NCI-H1694 treated with DMSO at 0.1 percent for 48 hours (cell line): ENCODE data around the gene ABCD1.
"Not testable (repeated sequence)": the region's sequence is repeated elsewhere in the genome, so short reads cannot be mapped to it uniquely, and the experiment has no call there.

Source experiments
- DNase-seq: peaks from one replicate; lab custom pipeline; 2025; lab: John Stamatoyannopoulos, UW

ABCD1 gene

GRCh38 chrX:153724252-153725038 lies at the start of gene ABCD1, which contains the start of gene BCAP31:
ABCD1 (plus strand) TSS chrX:153724856; CDS start chrX:153725267, 411 bp downstream.
BCAP31 (minus strand) TSS chrX:153724387; CDS start chrX:153723244, 1,143 bp downstream.
- DNase-seq, result peak; percentile 76

GRCh38 chrX:153681175-153681574 lies 43.5 kb upstream of the ABCD1 start:
- no peak for DNase-seq

GRCh38 chrX:153683486-153683885 lies 41.2 kb upstream of the ABCD1 start:
- not testable (repeated sequence) for DNase-seq

GRCh38 chrX:153684467-153685155 lies 40.0 kb upstream of the ABCD1 start:
- no peak for DNase-seq

GRCh38 chrX:153685156-153685536 lies 39.5 kb upstream of the ABCD1 start:
- no peak for DNase-seq

- DNase-seq, result no peak
Observed at GRCh38 chrX:153685751-153686696, 38.6 kb upstream of the ABCD1 start.

GRCh38 chrX:153686711-153687110 lies 37.9 kb upstream of the ABCD1 start:
- no peak for DNase-seq

GRCh38 chrX:153687121-153688039 lies 37.3 kb upstream of the ABCD1 start, which contains the start of gene SLC6A8:
SLC6A8 (plus strand) TSS chrX:153687926; CDS start chrX:153688575, 649 bp downstream.
- peak; percentile 14 for DNase-seq

- DNase-seq, result no peak
Observed at GRCh38 chrX:153688071-153688470, 36.6 kb upstream of the ABCD1 start.

- DNase-seq, result no peak
Observed at GRCh38 chrX:153688506-153688905, 36.1 kb upstream of the ABCD1 start.

GRCh38 chrX:153688911-153689590 lies 35.6 kb upstream of the ABCD1 start:
- no peak for DNase-seq

GRCh38 chrX:153689654-153690465 lies 34.8 kb upstream of the ABCD1 start:
- DNase-seq, result no peak

GRCh38 chrX:153690466-153690865 lies 34.2 kb upstream of the ABCD1 start:
- no peak for DNase-seq

GRCh38 chrX:153691032-153691827 lies 33.4 kb upstream of the ABCD1 start:
- not testable (repeated sequence) for DNase-seq

GRCh38 chrX:153692003-153692402 lies 32.7 kb upstream of the ABCD1 start:
- DNase-seq, result no peak

GRCh38 chrX:153692611-153693156 lies 32.0 kb upstream of the ABCD1 start:
- no peak for DNase-seq

- DNase-seq, result no peak
Observed at GRCh38 chrX:153693216-153694086, 31.2 kb upstream of the ABCD1 start.
